Astrocyte of the spinal cord (primary cell): ENCODE measurements around the gene DDX60.

Source experiments
- DNase-seq: peaks from one replicate; pipeline ENCODE4 v3.0.0; 2011; ENCODE audit warnings: low read depth, low spot score
- H3K4me3 ChIP-seq: 2 replicates; pipeline ENCODE4 v1.5.1; 2011; ENCODE audit warnings: low read depth, mild to moderate bottlenecking, low read length, moderate library complexity
- CTCF ChIP-seq: IDR thresholded peaks from 2 replicates; pipeline ENCODE4 v1.5.1; 2012; ENCODE audit warnings: low read depth, mild to moderate bottlenecking, low read length, inconsistent platforms
- in situ Hi-C: cut with HindIII; loops from 2 replicates; pipeline ENCODE4 v1.10.0; 2017; ENCODE audit warnings: low sequenced_read_pairs

Gene DDX60

GRCh38 chr4:168272488-168272887 is 46.1 kb downstream of the DDX60 start:
- no peak for DNase-seq
- TF ChIP-seq CTCF, result no peak
- H3K4me3 ChIP-seq, result no peak overlapping the region
- in situ Hi-C loops, result no loop called here

- no peak for DNase-seq
These were observed 48.7 kb downstream of the DDX60 start for GRCh38 chr4:168269896-168270295.

GRCh38 chr4:168265327-168265726 is 53.2 kb downstream of the DDX60 start:
- H3K4me3 ChIP-seq, result no peak overlapping the region
- in situ Hi-C loops, result no loop called here
- no peak for TF ChIP-seq CTCF
- no peak for DNase-seq

More at GRCh38 chr4:168269896-168270295, 48.7 kb downstream of the DDX60 start:
- no peak for TF ChIP-seq CTCF
- H3K4me3 ChIP-seq, result no peak overlapping the region
- in situ Hi-C loops, result no loop called here

GRCh38 chr4:168264903-168265302 is 53.6 kb downstream of the DDX60 start:
- in situ Hi-C loops, result no loop called here
- no peak for DNase-seq
- no peak overlapping the region for H3K4me3 ChIP-seq
- no peak for TF ChIP-seq CTCF

GRCh38 chr4:168263039-168263438 is 55.5 kb downstream of the DDX60 start:
- no peak for TF ChIP-seq CTCF
- in situ Hi-C loops, result no loop called here
- H3K4me3 ChIP-seq, result no peak overlapping the region
- DNase-seq, result no peak

GRCh38 chr4:168259096-168259495 is 59.5 kb downstream of the DDX60 start:
- no peak for TF ChIP-seq CTCF
- no peak overlapping the region for H3K4me3 ChIP-seq
- in situ Hi-C loops, result no loop called here
- no peak for DNase-seq

GRCh38 chr4:168257768-168258167 is 60.8 kb downstream of the DDX60 start:
- no peak for TF ChIP-seq CTCF
- DNase-seq, result no peak
- no peak overlapping the region for H3K4me3 ChIP-seq

More at GRCh38 chr4:168257768-168258167, 60.8 kb downstream of the DDX60 start:
- in situ Hi-C loops, result no loop called here
